ENCODE measurements around the gene CLGN.
A peak's percentile ranks its signal among the peaks of the same experiment; 100 is the strongest.

Gene CLGN

DNA sequence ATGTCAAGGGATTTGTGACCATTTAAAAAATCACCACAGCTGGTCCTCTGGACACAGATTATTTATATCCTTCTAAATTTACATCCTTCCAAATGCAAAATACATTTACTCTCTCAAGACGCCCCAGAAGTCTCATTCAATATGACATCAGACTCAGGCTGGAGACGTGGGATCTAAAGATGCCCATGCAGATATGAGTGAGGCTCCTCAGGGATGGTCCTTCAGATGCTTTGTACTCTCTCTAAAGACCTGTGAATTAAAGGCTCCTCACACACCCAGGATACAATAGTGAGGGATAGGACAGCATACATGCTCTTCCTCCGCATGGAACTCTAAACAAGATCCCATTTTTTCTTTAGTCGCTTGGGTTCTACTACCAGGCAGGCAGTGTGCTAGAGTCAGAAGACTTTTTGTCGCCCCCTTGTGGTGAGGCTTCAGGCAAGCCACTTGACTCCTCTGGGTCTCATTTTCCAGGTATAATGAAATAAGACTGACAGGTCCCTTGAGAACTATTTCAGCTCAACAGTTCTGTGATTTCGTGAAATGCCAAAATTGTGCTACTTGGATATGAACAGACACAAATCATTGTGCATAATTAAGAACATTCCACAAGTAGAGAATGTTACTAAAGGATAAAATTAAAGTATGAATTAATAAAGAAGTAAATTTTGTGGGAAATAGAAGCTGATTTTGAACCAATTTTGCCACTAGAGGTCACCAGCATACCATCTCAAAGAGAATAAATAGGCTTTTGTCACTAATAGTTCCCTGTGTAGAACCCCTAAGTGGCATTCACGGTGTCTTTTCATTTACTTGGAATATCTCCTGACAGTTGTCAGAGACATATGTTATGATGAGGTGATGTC is 67.7 kb downstream of the CLGN start:
- no peak overlapping the region for H3K4me2 ChIP-seq (ENCODE audit: low read depth, low read length, poor library complexity, severe bottlenecking)
- no peaks in the 10 kb centered on the region for H3K9me3 ChIP-seq (ENCODE audit: insufficient read depth, low read length)
- TF ChIP-seq, protein P1, sequence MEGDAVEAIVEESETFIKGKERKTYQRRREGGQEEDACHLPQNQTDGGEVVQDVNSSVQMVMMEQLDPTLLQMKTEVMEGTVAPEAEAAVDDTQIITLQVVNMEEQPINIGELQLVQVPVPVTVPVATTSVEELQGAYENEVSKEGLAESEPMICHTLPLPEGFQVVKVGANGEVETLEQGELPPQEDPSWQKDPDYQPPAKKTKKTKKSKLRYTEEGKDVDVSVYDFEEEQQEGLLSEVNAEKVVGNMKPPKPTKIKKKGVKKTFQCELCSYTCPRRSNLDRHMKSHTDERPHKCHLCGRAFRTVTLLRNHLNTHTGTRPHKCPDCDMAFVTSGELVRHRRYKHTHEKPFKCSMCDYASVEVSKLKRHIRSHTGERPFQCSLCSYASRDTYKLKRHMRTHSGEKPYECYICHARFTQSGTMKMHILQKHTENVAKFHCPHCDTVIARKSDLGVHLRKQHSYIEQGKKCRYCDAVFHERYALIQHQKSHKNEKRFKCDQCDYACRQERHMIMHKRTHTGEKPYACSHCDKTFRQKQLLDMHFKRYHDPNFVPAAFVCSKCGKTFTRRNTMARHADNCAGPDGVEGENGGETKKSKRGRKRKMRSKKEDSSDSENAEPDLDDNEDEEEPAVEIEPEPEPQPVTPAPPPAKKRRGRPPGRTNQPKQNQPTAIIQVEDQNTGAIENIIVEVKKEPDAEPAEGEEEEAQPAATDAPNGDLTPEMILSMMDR (IDR thresholded peaks at IDR 0.05; ENCODE audit: insufficient read depth, low read length, poor library complexity, severe bottlenecking) = peak; percentile 53
- no peak for TF ChIP-seq EZH2phosphoT487 (conservative IDR thresholded peaks at IDR 0.05; ENCODE audit: low read length)
- no peaks in the 10 kb centered on the region for H3F3A ChIP-seq (ENCODE audit: insufficient read depth)
- H3K9me2 ChIP-seq (replicated peaks; ENCODE audit: insufficient read depth, low read length) = no peaks in the 10 kb centered on the region
- no peak overlapping the region for H3K4me3 ChIP-seq (ENCODE audit: insufficient read depth, low read length, poor library complexity, severe bottlenecking)
- no peaks in the 10 kb centered on the region for H3K27me3 ChIP-seq (ENCODE audit: low read length)
- no peak overlapping the region for H3K27ac ChIP-seq (ENCODE audit: low read depth, low read length)
- no peak overlapping the region for H2AFZ ChIP-seq (ENCODE audit: low read depth, low read length, severe bottlenecking)
- no peaks in the 10 kb centered on the region for H3K36me3 ChIP-seq (ENCODE audit: low read length)
- H3K79me2 ChIP-seq (ENCODE audit: insufficient read depth, low read length) = no peaks in the 10 kb centered on the region
- H4K20me1 ChIP-seq (ENCODE audit: low read depth, low read length) = no peaks in the 10 kb centered on the region
- H3K9ac ChIP-seq (ENCODE audit: low read length) = no peak overlapping the region

DNA sequence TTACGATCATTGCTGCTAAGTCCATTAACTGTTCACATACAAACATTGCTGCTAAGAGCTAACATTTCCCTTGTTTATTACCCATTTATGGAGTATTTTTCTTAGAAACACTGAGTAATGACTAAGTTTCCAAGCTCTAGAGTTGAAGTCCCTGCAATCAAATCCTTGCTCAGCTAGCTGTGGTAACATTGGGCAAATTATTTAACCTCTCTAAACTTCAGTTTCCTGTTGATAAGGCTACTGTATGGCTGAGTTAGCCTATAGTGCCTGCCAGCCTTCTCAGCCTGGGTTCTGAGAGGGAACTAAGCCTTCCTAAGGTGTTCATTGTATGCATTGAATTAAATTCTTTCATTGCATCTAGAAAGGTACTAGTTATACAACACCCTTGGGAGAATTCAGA is 69.2 kb downstream of the CLGN start:
- H3K9me3 ChIP-seq (ENCODE audit: insufficient read depth, low read length) = no peaks in the 10 kb centered on the region
- no peak overlapping the region for H3K4me3 ChIP-seq (ENCODE audit: insufficient read depth, low read length, poor library complexity, severe bottlenecking)
- no peak for TF ChIP-seq EZH2phosphoT487 (conservative IDR thresholded peaks at IDR 0.05; ENCODE audit: low read length)
- TF ChIP-seq, protein P1 (IDR thresholded peaks at IDR 0.05; ENCODE audit: insufficient read depth, low read length, poor library complexity, severe bottlenecking) = no peak
- no peaks in the 10 kb centered on the region for H3K36me3 ChIP-seq (ENCODE audit: low read length)
- no peak overlapping the region for H3K4me2 ChIP-seq (ENCODE audit: low read depth, low read length, poor library complexity, severe bottlenecking)
- H4K20me1 ChIP-seq (ENCODE audit: low read depth, low read length) = no peaks in the 10 kb centered on the region
- no peak overlapping the region for H3K27ac ChIP-seq (ENCODE audit: low read depth, low read length)
- H3K79me2 ChIP-seq (ENCODE audit: insufficient read depth, low read length) = no peaks in the 10 kb centered on the region
- H3K9ac ChIP-seq (ENCODE audit: low read length) = no peak overlapping the region
- no peaks in the 10 kb centered on the region for H3F3A ChIP-seq (ENCODE audit: insufficient read depth)
- no peaks in the 10 kb centered on the region for H3K9me2 ChIP-seq (replicated peaks; ENCODE audit: insufficient read depth, low read length)
- no peaks in the 10 kb centered on the region for H3K27me3 ChIP-seq (ENCODE audit: low read length)
- no peak overlapping the region for H2AFZ ChIP-seq (ENCODE audit: low read depth, low read length, severe bottlenecking)

DNA sequence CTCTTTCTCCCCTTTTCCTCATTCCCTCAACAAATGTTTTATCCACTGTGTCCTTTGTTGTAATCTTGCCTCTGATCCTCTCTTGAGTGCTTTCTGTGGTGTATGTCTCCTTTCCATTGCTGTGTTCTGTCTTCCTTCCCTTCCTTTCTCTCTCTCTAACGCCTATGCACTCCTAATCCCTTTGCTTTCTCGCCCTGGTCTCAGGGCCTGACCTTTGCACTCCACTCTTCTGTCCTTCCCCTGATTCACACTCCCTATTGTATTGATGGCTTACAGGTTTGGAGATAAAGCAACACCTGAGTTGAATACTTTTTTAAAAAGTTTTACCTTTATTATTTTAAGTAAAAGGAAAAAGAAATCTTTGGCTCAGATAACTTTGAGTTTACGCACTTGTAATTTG is 69.6 kb downstream of the CLGN start:
- Histone ChIP-seq H3K36me3 (ENCODE audit: low read length) (no peaks in the 10 kb centered on the region), H3K4me2 (ENCODE audit: low read depth, low read length, poor library complexity, severe bottlenecking) (no peak overlapping the region), H3K79me2 (ENCODE audit: insufficient read depth, low read length) (no peaks in the 10 kb centered on the region), H3K27me3 (ENCODE audit: low read length) (no peaks in the 10 kb centered on the region), H2AFZ (ENCODE audit: low read depth, low read length, severe bottlenecking) (no peak overlapping the region), H4K20me1 (ENCODE audit: low read depth, low read length) (no peaks in the 10 kb centered on the region), H3K9me3 (ENCODE audit: insufficient read depth, low read length) (no peaks in the 10 kb centered on the region), H3K4me3 (ENCODE audit: insufficient read depth, low read length, poor library complexity, severe bottlenecking) (no peak overlapping the region), H3K27ac (ENCODE audit: low read depth, low read length) (no peak overlapping the region), H3K9ac (ENCODE audit: low read length) (no peak overlapping the region), H3F3A (ENCODE audit: insufficient read depth) (no peaks in the 10 kb centered on the region), H3K9me2 (replicated peaks; ENCODE audit: insufficient read depth, low read length) (no peaks in the 10 kb centered on the region)
- no peak for TF ChIP-seq EZH2phosphoT487 (conservative IDR thresholded peaks at IDR 0.05; ENCODE audit: low read length)
- TF ChIP-seq, protein P1 (IDR thresholded peaks at IDR 0.05; ENCODE audit: insufficient read depth, low read length, poor library complexity, severe bottlenecking) = no peak

Data from SU-DHL-6 (cell line).